ENCODE data around the gene WFDC2. TPM values are rescaled to one million over a fixed set of nuclear protein-coding genes. Genes with fewer than 3 reads are reported as not detected.
A peak's percentile ranks its signal among the peaks of the same experiment; 100 is the strongest.

WFDC2 gene, protein sequence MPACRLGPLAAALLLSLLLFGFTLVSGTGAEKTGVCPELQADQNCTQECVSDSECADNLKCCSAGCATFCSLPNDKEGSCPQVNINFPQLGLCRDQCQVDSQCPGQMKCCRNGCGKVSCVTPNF
- under 1 TPM in 2 of 4 donors, not detected in 2; 0.44 to 0.74 TPM for total RNA-seq
- polyA plus RNA-seq, result under 1 TPM in 2 of 3 donors, not detected in 1; 0.22 to 0.31 TPM
- long read RNA-seq, donor 1, result 0 reads
- long read RNA-seq, donor 2, partial matches to known transcripts, result 0 of 1 reads
- long read RNA-seq, donor 2, other reads (novel, unspliced or antisense), result 0 of 1 reads

DNA sequence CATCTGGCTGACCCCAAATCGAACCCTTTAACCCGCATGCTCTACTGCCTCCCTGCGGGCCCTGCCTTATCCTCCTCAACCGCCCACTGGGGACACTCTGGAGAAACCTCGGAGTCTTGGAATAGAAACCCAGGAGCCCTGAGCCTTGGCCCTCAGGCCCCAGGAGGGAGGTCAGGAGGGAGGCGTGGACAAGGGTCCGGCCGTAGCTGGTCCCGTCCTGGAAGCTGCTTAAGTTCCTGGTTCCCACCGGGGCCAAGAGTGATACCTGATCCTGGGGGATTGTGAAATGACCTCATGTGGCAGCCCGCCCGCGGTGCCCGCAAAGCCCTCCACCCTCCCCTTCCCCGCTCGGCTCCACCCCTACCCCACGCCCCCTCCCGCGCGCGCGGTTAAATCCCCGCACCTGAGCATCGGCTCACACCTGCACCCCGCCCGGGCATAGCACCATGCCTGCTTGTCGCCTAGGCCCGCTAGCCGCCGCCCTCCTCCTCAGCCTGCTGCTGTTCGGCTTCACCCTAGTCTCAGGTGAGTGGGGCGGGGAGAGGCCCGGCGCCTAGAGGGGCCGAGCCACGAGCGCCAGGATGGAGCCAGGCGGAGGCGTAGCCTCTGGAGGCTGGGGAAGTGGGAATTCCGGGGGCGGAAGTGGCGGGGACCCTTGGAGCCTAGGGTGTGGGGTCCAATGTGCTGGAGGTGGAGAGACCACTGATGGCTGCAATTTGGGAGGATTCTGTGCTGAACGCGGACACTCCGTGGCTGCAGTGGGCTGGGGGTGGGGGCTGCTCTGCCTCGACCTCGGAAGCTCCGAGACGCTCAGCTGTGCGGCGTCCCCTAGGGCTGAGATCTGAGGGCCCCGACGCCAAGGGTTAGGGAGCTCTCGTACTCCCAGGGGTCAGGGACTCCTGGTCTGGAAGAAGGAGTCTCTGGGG, at the start of gene WFDC2:
TSS of gene WFDC2 (plus strand) at position 418 of the 926 bp plus-strand sequence. CDS start at position 447, 29 bp downstream.
- DNase-seq (peak in 1 of 2 donors; percentile 30), ATAC-seq (peak; percentile 28 to 54 (median 41))
- H3K36me3 ChIP-seq (ENCODE audit: insufficient read depth in 1 of 2, low read depth in 1 of 2), result no peaks in the 10 kb centered on the region
- H3K9me3 ChIP-seq, result no peaks in the 10 kb centered on the region
- peak within 1 kb of the TSS; percentile 61 for H3K4me3 ChIP-seq
- 5% methylated on average over 53 to 54 of the region's 54 CpGs for WGBS, 3 donors
- intact Hi-C loops (cut with DNase I), result no loop called here
- H3K27me3 ChIP-seq (ENCODE audit: insufficient read depth in 3 of 3, low read length in 2 of 3), result peaks cover 3 to 75% (median 12%) of the 10 kb centered on the region in 3 donors
- H3K27ac ChIP-seq, result no peak within 1 kb of the TSS
- TF ChIP-seq, protein P1, sequence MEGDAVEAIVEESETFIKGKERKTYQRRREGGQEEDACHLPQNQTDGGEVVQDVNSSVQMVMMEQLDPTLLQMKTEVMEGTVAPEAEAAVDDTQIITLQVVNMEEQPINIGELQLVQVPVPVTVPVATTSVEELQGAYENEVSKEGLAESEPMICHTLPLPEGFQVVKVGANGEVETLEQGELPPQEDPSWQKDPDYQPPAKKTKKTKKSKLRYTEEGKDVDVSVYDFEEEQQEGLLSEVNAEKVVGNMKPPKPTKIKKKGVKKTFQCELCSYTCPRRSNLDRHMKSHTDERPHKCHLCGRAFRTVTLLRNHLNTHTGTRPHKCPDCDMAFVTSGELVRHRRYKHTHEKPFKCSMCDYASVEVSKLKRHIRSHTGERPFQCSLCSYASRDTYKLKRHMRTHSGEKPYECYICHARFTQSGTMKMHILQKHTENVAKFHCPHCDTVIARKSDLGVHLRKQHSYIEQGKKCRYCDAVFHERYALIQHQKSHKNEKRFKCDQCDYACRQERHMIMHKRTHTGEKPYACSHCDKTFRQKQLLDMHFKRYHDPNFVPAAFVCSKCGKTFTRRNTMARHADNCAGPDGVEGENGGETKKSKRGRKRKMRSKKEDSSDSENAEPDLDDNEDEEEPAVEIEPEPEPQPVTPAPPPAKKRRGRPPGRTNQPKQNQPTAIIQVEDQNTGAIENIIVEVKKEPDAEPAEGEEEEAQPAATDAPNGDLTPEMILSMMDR (IDR thresholded peaks at IDR 0.05), result no peak
- H3K4me1 ChIP-seq, result peaks cover 18% of the 10 kb centered on the region

DNA sequence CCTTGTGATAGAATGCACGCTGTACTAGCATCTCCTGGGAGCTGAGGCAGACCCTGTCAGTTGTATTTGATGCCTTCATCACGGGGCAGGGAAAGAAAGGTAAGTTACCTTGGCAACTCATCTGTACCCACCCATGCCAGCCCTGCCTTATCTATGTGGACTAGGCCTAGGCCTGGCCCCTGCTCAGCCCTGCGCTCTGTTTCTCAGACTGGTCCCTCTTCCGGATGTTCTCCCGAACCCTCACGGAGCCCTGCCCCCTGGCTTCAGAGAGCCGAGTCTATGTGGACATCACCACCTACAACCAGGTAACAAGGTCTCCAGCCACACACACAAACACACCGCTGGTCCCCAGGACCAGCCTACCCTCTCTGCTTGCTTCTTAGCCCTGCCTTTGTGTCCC, 49.4 kb upstream of the WFDC2 start:
- Histone ChIP-seq H3K9me3 (no peaks in the 10 kb centered on the region), H3K36me3 (ENCODE audit: insufficient read depth in 1 of 2, low read depth in 1 of 2) (peaks cover 4 to 70% of the 10 kb centered on the region in 2 donors), H3K27ac (no peak overlapping the region), H3K27me3 (ENCODE audit: insufficient read depth in 3 of 3, low read length in 2 of 3) (no peaks in the 10 kb centered on the region), H3K4me1 (peaks cover 16% of the 10 kb centered on the region), H3K4me3 (no peak overlapping the region)
- TF ChIP-seq, protein P1 (IDR thresholded peaks at IDR 0.05), result no peak
- ATAC-seq (no peak), DNase-seq (no peak)
- 81 to 88% (median 85%) methylated on average over 8 of the region's 8 CpGs for WGBS, 3 donors
- intact Hi-C loops (cut with DNase I), result no loop called here

DNA sequence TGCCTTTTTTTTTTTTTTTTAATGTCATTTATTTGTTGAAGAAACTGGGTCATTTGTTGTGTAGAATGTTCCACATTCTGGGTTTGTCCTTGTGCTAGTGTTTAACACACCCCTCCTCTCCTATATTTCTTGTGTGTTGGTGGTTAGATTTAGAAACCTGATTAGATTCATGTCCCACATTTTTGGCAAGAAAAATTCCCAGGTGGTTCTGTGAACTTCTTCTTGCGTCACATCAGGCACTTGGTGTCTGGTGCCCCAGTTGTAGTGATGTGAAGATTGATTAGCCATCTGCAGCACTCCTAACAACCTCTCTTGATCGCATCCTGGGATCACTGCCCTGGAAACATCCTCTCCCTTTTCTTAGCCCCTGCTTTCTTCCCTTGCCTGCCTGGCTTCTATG, 45.9 kb upstream of the WFDC2 start:
- Histone ChIP-seq H3K27ac (no peak overlapping the region), H3K4me1 (no peaks in the 10 kb centered on the region), H3K27me3 (ENCODE audit: insufficient read depth in 3 of 3, low read length in 2 of 3) (no peaks in the 10 kb centered on the region), H3K36me3 (ENCODE audit: insufficient read depth in 1 of 2, low read depth in 1 of 2) (peaks cover 4 to 80% of the 10 kb centered on the region in 2 donors), H3K4me3 (no peak overlapping the region), H3K9me3 (no peaks in the 10 kb centered on the region)
- no peak for DNase-seq
- no peak for ATAC-seq
- WGBS, 3 donors, result 76 to 92% (median 87%) methylated on average over 2 of the region's 2 CpGs
- TF ChIP-seq, protein P1 (IDR thresholded peaks at IDR 0.05), result no peak
- intact Hi-C loops (cut with DNase I), result no loop called here

DNA sequence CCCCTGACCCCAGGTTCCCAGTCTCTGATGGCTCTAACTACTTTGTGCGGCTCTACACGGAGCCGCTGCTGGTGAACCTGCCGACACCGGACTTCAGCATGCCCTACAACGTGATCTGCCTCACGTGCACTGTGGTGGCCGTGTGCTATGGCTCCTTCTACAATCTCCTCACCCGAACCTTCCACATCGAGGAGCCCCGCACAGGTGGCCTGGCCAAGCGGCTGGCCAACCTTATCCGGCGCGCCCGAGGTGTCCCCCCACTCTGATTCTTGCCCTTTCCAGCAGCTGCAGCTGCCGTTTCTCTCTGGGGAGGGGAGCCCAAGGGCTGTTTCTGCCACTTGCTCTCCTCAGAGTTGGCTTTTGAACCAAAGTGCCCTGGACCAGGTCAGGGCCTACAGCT, 44.0 kb upstream of the WFDC2 start:
- Histone ChIP-seq H3K27me3 (ENCODE audit: insufficient read depth in 3 of 3, low read length in 2 of 3) (no peaks in the 10 kb centered on the region), H3K9me3 (no peaks in the 10 kb centered on the region), H3K4me1 (no peaks in the 10 kb centered on the region), H3K4me3 (no peak overlapping the region), H3K27ac (no peak overlapping the region), H3K36me3 (ENCODE audit: insufficient read depth in 1 of 2, low read depth in 1 of 2) (peaks cover 4 to 61% of the 10 kb centered on the region in 2 donors)
- ATAC-seq (no peak), DNase-seq (no peak)
- intact Hi-C loops (cut with DNase I), result no loop called here
- 79 to 92% (median 84%) methylated on average over 17 of the region's 17 CpGs for WGBS, 3 donors
- TF ChIP-seq, protein P1 (IDR thresholded peaks at IDR 0.05), result no peak
